ENCODE data around the gene PCDHGC4.

The PCDHGC4 gene

GRCh38 chr5:141529002-141529401 is 44.2 kb downstream of the PCDHGC4 start:
- DNase-seq (ENCODE audit: low read depth in 2 of 2), result no peak

GRCh38 chr5:141529873-141530272 is 45.0 kb downstream of the PCDHGC4 start:
- no peak for DNase-seq (ENCODE audit: low read depth in 2 of 2)

DNA sequence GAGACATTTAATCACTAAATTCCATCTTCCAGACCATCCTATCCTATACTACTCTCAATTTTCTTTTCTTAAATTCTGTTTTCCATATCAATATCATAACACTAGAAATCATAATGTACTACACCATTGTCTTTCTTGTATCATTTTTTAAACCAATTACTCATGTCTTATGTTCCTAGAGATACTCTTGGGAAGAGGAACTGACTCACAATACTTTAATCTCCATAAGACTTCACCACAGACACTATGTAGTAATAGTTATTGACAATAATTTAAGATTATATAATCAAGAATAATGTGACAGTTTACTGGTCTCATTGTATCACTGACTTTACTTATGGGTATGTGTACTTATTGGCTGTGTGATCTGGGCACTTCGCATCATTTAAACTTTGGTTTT is 47.9 kb downstream of the PCDHGC4 start:
- no peak for DNase-seq (ENCODE audit: low read depth in 2 of 2)

DNA sequence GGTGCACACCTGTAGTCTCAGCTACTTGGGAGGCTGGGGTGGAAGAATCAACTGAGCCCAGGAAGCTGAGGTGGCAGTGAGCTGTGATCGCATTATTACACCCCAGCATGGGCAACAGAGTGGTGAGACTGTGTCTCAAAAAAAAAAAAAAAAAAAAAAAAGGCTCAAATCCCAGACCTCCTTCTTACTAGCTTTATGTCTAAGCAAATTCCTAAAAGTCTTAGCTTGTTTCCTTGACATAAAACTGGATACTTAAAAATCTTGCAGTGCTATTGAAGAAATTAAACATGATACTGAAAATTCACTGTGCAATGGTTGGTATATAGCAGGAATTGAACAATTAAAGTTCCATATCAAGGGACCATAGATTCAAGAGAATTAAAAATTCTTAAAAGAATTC is 49.1 kb downstream of the PCDHGC4 start:
- no peak for DNase-seq (ENCODE audit: low read depth in 2 of 2)

DNA sequence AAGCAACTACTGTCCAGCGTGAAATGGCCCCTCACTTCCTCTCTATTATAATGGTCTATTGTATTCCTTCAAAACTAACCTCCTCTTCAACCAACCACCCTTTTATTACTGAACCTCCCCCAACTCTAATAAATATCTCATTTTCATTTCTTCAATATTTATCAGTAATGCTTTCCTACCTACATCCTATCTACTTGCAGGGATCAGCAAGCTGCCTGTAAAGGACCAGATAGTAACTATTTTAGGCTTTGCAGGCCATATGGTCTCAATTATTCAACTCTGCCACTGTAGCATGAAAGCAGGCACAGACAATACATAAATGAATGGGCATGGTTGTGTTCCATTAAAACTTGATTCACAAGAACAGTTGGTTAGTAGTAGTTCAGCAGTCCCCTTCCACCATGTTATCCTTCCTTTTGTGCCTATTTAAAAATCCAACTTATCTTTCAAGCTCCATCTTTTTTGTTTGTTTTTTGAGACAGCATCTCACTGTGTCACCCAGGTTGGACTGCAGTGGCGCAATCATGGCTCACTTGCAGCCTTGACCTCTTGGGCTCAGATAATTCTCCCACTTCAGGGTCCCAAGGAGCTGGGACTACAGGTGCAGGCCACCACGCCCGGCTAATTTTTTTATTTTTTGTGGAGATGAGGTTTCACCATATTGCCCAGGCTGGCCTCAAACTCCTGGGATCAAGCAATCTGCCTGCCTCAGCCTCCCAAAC is 49.8 kb downstream of the PCDHGC4 start:
- DNase-seq (ENCODE audit: low read depth in 2 of 2), result no peak
